SU-DHL-6 (cell line): Measurements from ENCODE around the gene NUMB.
"Not testable (repeated sequence)": the region's sequence is repeated elsewhere in the genome, so short reads cannot be mapped to it uniquely, and the experiment has no call there.

Experiments
- EZH2phosphoT487 ChIP-seq: fragments of 200-600 bp; sonication (generic), shearing (Covaris generic); conservative IDR thresholded peaks from 2 replicates; pipeline ENCODE4 v1.6.1; 2018; ENCODE audit warnings: mild to moderate bottlenecking, antibody characterized with exemption, low read length, moderate library complexity, mixed read lengths
- TF ChIP-seq, protein P1 (sequence below): fragments of 200-600 bp; sonication (generic); IDR thresholded peaks from one replicate; pipeline ENCODE4 v1.5.1; 2017; ENCODE audit warnings: antibody characterized with exemption, mild to moderate bottlenecking, low read length, moderate library complexity; ENCODE audit not compliant: insufficient read depth, poor library complexity, severe bottlenecking

DNA sequence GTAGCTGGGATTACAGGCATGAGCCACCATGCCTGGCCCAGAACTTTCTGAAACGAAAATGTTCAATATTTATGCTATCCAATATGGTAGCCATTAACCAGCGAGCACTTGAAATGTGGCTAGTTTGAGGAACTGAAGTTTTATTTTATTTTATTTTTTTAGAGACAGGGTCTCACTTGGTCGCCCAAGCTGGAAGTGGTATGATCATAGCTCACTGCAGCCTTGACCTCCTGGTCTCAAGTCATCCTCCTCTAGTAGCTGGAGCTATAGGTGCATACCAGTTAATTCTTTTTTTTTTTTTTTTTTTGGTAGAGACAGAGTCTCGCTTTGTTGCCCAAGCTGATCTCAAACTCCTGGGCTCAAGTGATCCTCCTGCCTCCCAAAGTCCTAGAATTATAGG lies 73.3 kb downstream of the NUMB start:
- not testable (repeated sequence) for TF ChIP-seq EZH2phosphoT487
- TF ChIP-seq, protein P1, sequence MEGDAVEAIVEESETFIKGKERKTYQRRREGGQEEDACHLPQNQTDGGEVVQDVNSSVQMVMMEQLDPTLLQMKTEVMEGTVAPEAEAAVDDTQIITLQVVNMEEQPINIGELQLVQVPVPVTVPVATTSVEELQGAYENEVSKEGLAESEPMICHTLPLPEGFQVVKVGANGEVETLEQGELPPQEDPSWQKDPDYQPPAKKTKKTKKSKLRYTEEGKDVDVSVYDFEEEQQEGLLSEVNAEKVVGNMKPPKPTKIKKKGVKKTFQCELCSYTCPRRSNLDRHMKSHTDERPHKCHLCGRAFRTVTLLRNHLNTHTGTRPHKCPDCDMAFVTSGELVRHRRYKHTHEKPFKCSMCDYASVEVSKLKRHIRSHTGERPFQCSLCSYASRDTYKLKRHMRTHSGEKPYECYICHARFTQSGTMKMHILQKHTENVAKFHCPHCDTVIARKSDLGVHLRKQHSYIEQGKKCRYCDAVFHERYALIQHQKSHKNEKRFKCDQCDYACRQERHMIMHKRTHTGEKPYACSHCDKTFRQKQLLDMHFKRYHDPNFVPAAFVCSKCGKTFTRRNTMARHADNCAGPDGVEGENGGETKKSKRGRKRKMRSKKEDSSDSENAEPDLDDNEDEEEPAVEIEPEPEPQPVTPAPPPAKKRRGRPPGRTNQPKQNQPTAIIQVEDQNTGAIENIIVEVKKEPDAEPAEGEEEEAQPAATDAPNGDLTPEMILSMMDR, result not testable (repeated sequence)
